Mesenchymal stem cell (in vitro differentiated cells and primary cell): ENCODE measurements around the gene GLI2.

Source experiments
- DNase-seq: peaks from one replicate; pipeline ENCODE4 v3.0.0-alpha.2; 2013
- H2AFZ ChIP-seq: one replicate; pipeline ENCODE4 v1.6.1; 2013; ENCODE audit warnings: low read depth, mild to moderate bottlenecking, control low read depth, inconsistent platforms, low read length, moderate library complexity
- H2AK5ac ChIP-seq: 2 replicates; pipeline ENCODE4 v1.6.1; 2013; ENCODE audit warnings: low read length, moderate library complexity, mild to moderate bottlenecking, inconsistent platforms; ENCODE audit not compliant: severe bottlenecking
- H2BK120ac ChIP-seq: one replicate; pipeline ENCODE4 v1.6.1; 2013; ENCODE audit warnings: low read depth, mild to moderate bottlenecking, inconsistent platforms, low read length, moderate library complexity
- H2BK12ac ChIP-seq, 2 experiments: one replicate each; pipeline ENCODE4 v1.6.1; 2013; ENCODE audit warnings: inconsistent platforms in 2 of 2, low read length in 2 of 2, mild to moderate bottlenecking in 2 of 2, moderate library complexity in 2 of 2, control low read depth in 1 of 2
- H2BK15ac ChIP-seq: one replicate; pipeline ENCODE4 v1.6.1; 2013; ENCODE audit warnings: mild to moderate bottlenecking, low read depth, inconsistent platforms; ENCODE audit not compliant: poor library complexity, severe bottlenecking
- H2BK5ac ChIP-seq: 2 replicates; pipeline ENCODE4 v1.6.1; 2013; ENCODE audit warnings: low read depth, mild to moderate bottlenecking, low read length, control low read depth, inconsistent platforms; ENCODE audit not compliant: poor library complexity, severe bottlenecking
- H3K14ac ChIP-seq, 2 experiments: one replicate each; pipeline ENCODE4 v1.6.1; 2013; ENCODE audit warnings: inconsistent platforms in 2 of 2, low read length in 2 of 2, control low read depth in 1 of 2, mild to moderate bottlenecking in 1 of 2, moderate library complexity in 1 of 2
- H3K18ac ChIP-seq, 2 experiments: one replicate each; pipeline ENCODE4 v1.6.1; 2013; ENCODE audit warnings: inconsistent platforms in 2 of 2, low read length in 2 of 2, control low read depth in 1 of 2, low read depth in 1 of 2, mild to moderate bottlenecking in 1 of 2
- H3K23ac ChIP-seq, 2 experiments: one replicate each; pipeline ENCODE4 v1.6.1; 2013; ENCODE audit warnings: inconsistent platforms in 2 of 2, low read length in 2 of 2, mild to moderate bottlenecking in 2 of 2, moderate library complexity in 2 of 2, control low read depth in 1 of 2
- H3K27ac ChIP-seq: 2 replicates; pipeline ENCODE4 v1.5.1; 2013; ENCODE audit warnings: mild to moderate bottlenecking, moderate library complexity, low read length, control low read depth, inconsistent platforms; ENCODE audit not compliant: poor library complexity, severe bottlenecking
- H3K27me3 ChIP-seq, 2 experiments: 2 replicates each; pipeline versions ENCODE4 v1.6.1 to v1.7.0; 2013; ENCODE audit warnings: low read length in 2 of 2, mild to moderate bottlenecking in 2 of 2, moderate library complexity in 2 of 2, control low read depth in 1 of 2, inconsistent platforms in 1 of 2; ENCODE audit not compliant: control insufficient read depth in 1 of 2, insufficient read depth in 1 of 2
- H3K36me3 ChIP-seq, 2 experiments: 2 replicates each; pipeline versions ENCODE4 v1.6.1 to v1.7.0; 2013; ENCODE audit warnings: low read length in 2 of 2, control low read depth in 1 of 2, inconsistent platforms in 1 of 2, low read depth in 1 of 2, mild to moderate bottlenecking in 1 of 2; ENCODE audit not compliant: insufficient read depth in 2 of 2, control insufficient read depth in 1 of 2
- H3K4ac ChIP-seq, 2 experiments: one replicate each; pipeline ENCODE4 v1.6.1; 2013; ENCODE audit warnings: inconsistent platforms in 2 of 2, low read length in 2 of 2, mild to moderate bottlenecking in 2 of 2, moderate library complexity in 2 of 2, control low read depth in 1 of 2, low read depth in 1 of 2
- H3K4me1 ChIP-seq: 2 replicates; pipeline ENCODE4 v1.6.1; 2013; ENCODE audit warnings: low read depth, low read length, control low read depth; ENCODE audit not compliant: control insufficient read depth, insufficient read depth
- H3K4me2 ChIP-seq: 2 replicates; pipeline ENCODE4 v1.6.1; 2013; ENCODE audit warnings: low read length, mild to moderate bottlenecking, inconsistent platforms; ENCODE audit not compliant: poor library complexity, severe bottlenecking
- H3K4me3 ChIP-seq, 2 experiments: 2 replicates each; pipeline versions ENCODE4 v1.5.1 to v1.7.0; 2013; ENCODE audit warnings: low read length in 2 of 2, mild to moderate bottlenecking in 2 of 2, control low read depth in 1 of 2, low read depth in 1 of 2; ENCODE audit not compliant: insufficient read depth in 1 of 2
- H3K79me1 ChIP-seq: replicated peaks from 2 replicates; pipeline ENCODE4 v1.6.1; 2013; ENCODE audit warnings: mild to moderate bottlenecking, control low read depth, low read length, inconsistent platforms; ENCODE audit not compliant: poor library complexity, severe bottlenecking
- H3K9ac ChIP-seq: 2 replicates; pipeline ENCODE4 v1.7.0; 2013; ENCODE audit warnings: mild to moderate bottlenecking, low read length, moderate library complexity
- H3K9me3 ChIP-seq: 2 replicates; pipeline ENCODE4 v1.7.0; 2013; ENCODE audit warnings: mild to moderate bottlenecking, low read length; ENCODE audit not compliant: control insufficient read depth
- H4K8ac ChIP-seq: one replicate; pipeline ENCODE4 v1.6.1; 2013; ENCODE audit warnings: inconsistent platforms, mild to moderate bottlenecking, low read length, moderate library complexity
- H4K91ac ChIP-seq: one replicate; pipeline ENCODE4 v1.6.1; 2013; ENCODE audit warnings: mild to moderate bottlenecking, low read length, inconsistent platforms
- WGBS: methylation state at CpG from one replicate; pipeline ENCODE4 v1.1.7; 2013; ENCODE audit warnings: mixed read lengths; 5-methylcytosine and 5-hydroxymethylcytosine counted together

Gene GLI2

GRCh38 chr2:120720231-120720630 is 15.4 kb upstream of the GLI2 start:
- H2BK15ac ChIP-seq, result no peak overlapping the region
- no peak overlapping the region for H3K4me2 ChIP-seq
- WGBS, result 97% methylated on average over 7 of the region's 7 CpGs
- no peak overlapping the region for H3K14ac ChIP-seq
- peaks cover 0 to 3% of the 10 kb centered on the region in 2 experiments for H3K36me3 ChIP-seq
- H2AK5ac ChIP-seq, result no peak overlapping the region
- H3K27ac ChIP-seq, result no peak overlapping the region
- H3K23ac ChIP-seq, result no peak overlapping the region
- H2BK120ac ChIP-seq, result no peak overlapping the region
- H4K91ac ChIP-seq, result no peak overlapping the region
- H2BK5ac ChIP-seq, result no peak overlapping the region
- no peak overlapping the region for H3K18ac ChIP-seq
- H2AFZ ChIP-seq, result no peak overlapping the region
- no peak overlapping the region for H3K4me3 ChIP-seq
- no peak overlapping the region for H4K8ac ChIP-seq
- no peak overlapping the region for H3K9ac ChIP-seq
- no peaks in the 10 kb centered on the region for H3K27me3 ChIP-seq
- H3K9me3 ChIP-seq, result peaks cover under 1% of the 10 kb centered on the region
- no peak overlapping the region for H2BK12ac ChIP-seq
- H3K4me1 ChIP-seq, result peaks cover 14% of the 10 kb centered on the region
- H3K4ac ChIP-seq, result peak overlapping the region in 1 of 2 experiments; percentile 3
- H3K79me1 ChIP-seq, result no peaks in the 10 kb centered on the region
- no peak for DNase-seq

GRCh38 chr2:120720746-120721375 is 14.8 kb upstream of the GLI2 start:
- peak overlapping the region; percentile 22 to 40 for H3K18ac ChIP-seq

GRCh38 chr2:120722246-120722567 is 13.5 kb upstream of the GLI2 start:
- DNase-seq, result peak; percentile 22

More at GRCh38 chr2:120720746-120721375, 14.8 kb upstream of the GLI2 start:
- peaks cover 0 to 3% of the 10 kb centered on the region in 2 experiments for H3K36me3 ChIP-seq
- peak overlapping the region; percentile 79 for H2BK15ac ChIP-seq
- 93% methylated on average over 8 of the region's 8 CpGs for WGBS
- H3K4me1 ChIP-seq, result peaks cover 14% of the 10 kb centered on the region
- no peak overlapping the region for H2BK5ac ChIP-seq
- H3K27me3 ChIP-seq, result no peaks in the 10 kb centered on the region
- H3K9ac ChIP-seq, result no peak overlapping the region
- no peak for DNase-seq
- H3K79me1 ChIP-seq, result no peaks in the 10 kb centered on the region
- no peak overlapping the region for H3K4me2 ChIP-seq
- no peak overlapping the region for H3K27ac ChIP-seq
- peak overlapping the region; percentile 66 for H4K8ac ChIP-seq
- H2BK120ac ChIP-seq, result no peak overlapping the region
- no peak overlapping the region for H3K23ac ChIP-seq
- no peak overlapping the region for H3K4ac ChIP-seq
- H2BK12ac ChIP-seq, result peak overlapping the region; percentile 8 to 71
- no peak overlapping the region for H2AK5ac ChIP-seq
- no peak overlapping the region for H2AFZ ChIP-seq
- H3K9me3 ChIP-seq, result peaks cover 6% of the 10 kb centered on the region
- H3K4me3 ChIP-seq, result no peak overlapping the region
- no peak overlapping the region for H3K14ac ChIP-seq
- peak overlapping the region; percentile 86 for H4K91ac ChIP-seq

GRCh38 chr2:120722568-120723421 is 12.9 kb upstream of the GLI2 start:
- no peaks in the 10 kb centered on the region for H3K27me3 ChIP-seq
- WGBS, result 0% methylated on average over 8 of the region's 11 CpGs
- peak overlapping the region; percentile 93 to 94 for H3K18ac ChIP-seq
- peak overlapping the region in 1 of 2 experiments; percentile 45 for H3K4me3 ChIP-seq
- H3K9ac ChIP-seq, result peak overlapping the region; percentile 45
- H3K79me1 ChIP-seq, result no peaks in the 10 kb centered on the region
- no peak overlapping the region for H3K4me2 ChIP-seq
- no peak overlapping the region for H2AK5ac ChIP-seq
- no peak overlapping the region for H3K27ac ChIP-seq
- H3K4me1 ChIP-seq, result peaks cover 9% of the 10 kb centered on the region
- peak overlapping the region; percentile 93 for H4K8ac ChIP-seq
- H2AFZ ChIP-seq, result peak overlapping the region; percentile 48
- peak overlapping the region in 1 of 2 experiments; percentile 15 for H3K14ac ChIP-seq
- H3K9me3 ChIP-seq, result peaks cover 14% of the 10 kb centered on the region
- DNase-seq, result peak; percentile 99
- H2BK15ac ChIP-seq, result no peak overlapping the region
- peak overlapping the region; percentile 66 to 90 for H2BK12ac ChIP-seq
- H3K23ac ChIP-seq, result no peak overlapping the region
- peak overlapping the region; percentile 7 to 85 for H3K4ac ChIP-seq
- no peaks in the 10 kb centered on the region for H3K36me3 ChIP-seq
- no peak overlapping the region for H2BK5ac ChIP-seq
- peak overlapping the region; percentile 95 for H4K91ac ChIP-seq
- H2BK120ac ChIP-seq, result peak overlapping the region; percentile 86

More at GRCh38 chr2:120722246-120722567, 13.5 kb upstream of the GLI2 start:
- peak overlapping the region; percentile 71 for H4K91ac ChIP-seq
- H3K9ac ChIP-seq, result peak overlapping the region; percentile 5
- no peak overlapping the region for H3K4me2 ChIP-seq
- no peaks in the 10 kb centered on the region for H3K27me3 ChIP-seq
- H3K4me3 ChIP-seq, result no peak overlapping the region
- H3K4me1 ChIP-seq, result peaks cover 9% of the 10 kb centered on the region
- no peak overlapping the region for H2AK5ac ChIP-seq
- H2BK5ac ChIP-seq, result no peak overlapping the region
- H2BK120ac ChIP-seq, result peak overlapping the region; percentile 86
- H3K18ac ChIP-seq, result peak overlapping the region; percentile 79 to 93
- peak overlapping the region; percentile 85 for H3K4ac ChIP-seq
- no peak overlapping the region for H3K27ac ChIP-seq
- H2AFZ ChIP-seq, result no peak overlapping the region
- peak overlapping the region; percentile 57 to 90 for H2BK12ac ChIP-seq
- H3K36me3 ChIP-seq, result no peaks in the 10 kb centered on the region
- no peaks in the 10 kb centered on the region for H3K79me1 ChIP-seq
- H3K14ac ChIP-seq, result peak overlapping the region in 1 of 2 experiments; percentile 56
- peak overlapping the region; percentile 95 for H2BK15ac ChIP-seq
- peak overlapping the region; percentile 89 for H4K8ac ChIP-seq
- 76% methylated on average over 9 of the region's 9 CpGs for WGBS
- no peak overlapping the region for H3K23ac ChIP-seq
- peaks cover 14% of the 10 kb centered on the region for H3K9me3 ChIP-seq
